Measurements from ENCODE around the gene OBSCN.

DNA sequence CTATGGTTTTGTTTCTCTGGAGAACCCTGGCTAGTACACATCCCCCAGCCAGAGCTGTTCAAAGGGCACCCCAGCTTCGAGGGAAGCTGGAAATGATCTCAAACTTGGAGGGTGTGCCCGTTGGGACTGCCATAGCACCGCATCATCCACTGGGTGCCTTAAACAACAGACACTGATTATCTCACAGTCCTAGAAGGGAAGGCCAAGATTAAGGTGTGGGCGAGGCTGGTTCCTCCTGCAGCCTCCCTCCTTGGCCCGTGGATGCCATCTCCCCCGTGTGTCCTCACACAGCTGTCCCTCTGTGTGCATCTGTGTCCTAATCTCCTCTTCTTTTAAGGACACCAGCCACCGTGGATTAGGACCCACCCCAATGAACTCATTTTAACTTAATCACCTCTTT lies 46.5 kb upstream of the OBSCN start:
- TF ChIP-seq, protein P1, sequence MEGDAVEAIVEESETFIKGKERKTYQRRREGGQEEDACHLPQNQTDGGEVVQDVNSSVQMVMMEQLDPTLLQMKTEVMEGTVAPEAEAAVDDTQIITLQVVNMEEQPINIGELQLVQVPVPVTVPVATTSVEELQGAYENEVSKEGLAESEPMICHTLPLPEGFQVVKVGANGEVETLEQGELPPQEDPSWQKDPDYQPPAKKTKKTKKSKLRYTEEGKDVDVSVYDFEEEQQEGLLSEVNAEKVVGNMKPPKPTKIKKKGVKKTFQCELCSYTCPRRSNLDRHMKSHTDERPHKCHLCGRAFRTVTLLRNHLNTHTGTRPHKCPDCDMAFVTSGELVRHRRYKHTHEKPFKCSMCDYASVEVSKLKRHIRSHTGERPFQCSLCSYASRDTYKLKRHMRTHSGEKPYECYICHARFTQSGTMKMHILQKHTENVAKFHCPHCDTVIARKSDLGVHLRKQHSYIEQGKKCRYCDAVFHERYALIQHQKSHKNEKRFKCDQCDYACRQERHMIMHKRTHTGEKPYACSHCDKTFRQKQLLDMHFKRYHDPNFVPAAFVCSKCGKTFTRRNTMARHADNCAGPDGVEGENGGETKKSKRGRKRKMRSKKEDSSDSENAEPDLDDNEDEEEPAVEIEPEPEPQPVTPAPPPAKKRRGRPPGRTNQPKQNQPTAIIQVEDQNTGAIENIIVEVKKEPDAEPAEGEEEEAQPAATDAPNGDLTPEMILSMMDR (conservative IDR thresholded peaks at IDR 0.05; ENCODE audit: low read length), result no peak
- no peak for TF ChIP-seq EZH2phosphoT487 (IDR thresholded peaks at IDR 0.05; ENCODE audit: borderline replicate concordance, low read depth, low read length)

Measured in OCI-LY7 (cell line).